Body of pancreas (tissue), 4 donors: ENCODE measurements around the gene EDEM1.

Experiments used
- CTCF ChIP-seq, 7 experiments: fragments of 450-650 bp in 4 of 7; fragments of 200-600 bp in 3 of 7; sonication (generic) in 3 of 7; IDR thresholded peaks; one replicate each; pipeline ENCODE4 v1.5.1; 2016 to 2019; ENCODE audit warnings: antibody characterized with exemption in 7 of 7
- POLR2A ChIP-seq, 3 donors: fragments of 450-650 bp; IDR thresholded peaks; one replicate each; pipeline ENCODE4 v1.6.1; 2016; ENCODE audit warnings: antibody characterized with exemption in 3 of 3, mild to moderate bottlenecking in 2 of 3

- TF ChIP-seq CTCF (IDR thresholded peaks at IDR 0.05) (no peak), POLR2A (IDR thresholded peaks at IDR 0.05) (peak in 2 of 3 donors; percentile 1 to 33)
Measured at GRCh38 chr3:5188419-5189221, 1.1 kb downstream of the EDEM1 start.
